K562 (cell line): ENCODE data around the gene ADRM1. TPM values are rescaled to one million over a fixed set of nuclear protein-coding genes. Genes with fewer than 3 reads are reported as not detected.

ENCODE experiments used
- CHD7 ChIP-seq: fragments of 200-600 bp; sonication (generic); IDR thresholded peaks from one replicate; pipeline ENCODE4 v1.6.1; 2012; ENCODE audit warnings: mild to moderate bottlenecking, low read depth, low read length, inconsistent platforms
- ESRRA ChIP-seq: fragments of 450-650 bp; IDR thresholded peaks from 2 replicates; pipeline ENCODE4 v1.6.1; 2014; ENCODE audit warnings: low read depth, mild to moderate bottlenecking, moderate library complexity, borderline replicate concordance
- KAT7 ChIP-seq: sonication (generic); formaldehyde crosslinking; IDR thresholded peaks from 2 replicates; pipeline ENCODE4 v1.8.0; 2022; ENCODE audit warnings: missing genetic modification reagents, mild to moderate bottlenecking, borderline replicate concordance
- PHTF2 ChIP-seq: fragments of 250-450 bp; sonication (Bioruptor Pico); IDR thresholded peaks from 2 replicates; pipeline ENCODE4 v1.5.0; 2021; ENCODE audit warnings: mild to moderate bottlenecking
- RBM39 ChIP-seq: fragments of 200-400 bp; formaldehyde crosslinking; optimal IDR thresholded peaks from 2 replicates; pipeline ENCODE3; 2018; ENCODE audit warnings: low read depth, low read length
- TOE1 ChIP-seq, 2 experiments: fragments of 450-650 bp in 1 of 2; sonication (generic) in 1 of 2; formaldehyde crosslinking in 1 of 2; IDR thresholded peaks; 2 replicates each; pipeline versions ENCODE4 v1.7.1 to v1.8.0; 2016 to 2022; ENCODE audit warnings: borderline replicate concordance in 2 of 2, mild to moderate bottlenecking in 2 of 2, antibody characterized with exemption in 1 of 2, inconsistent platforms in 1 of 2, low read depth in 1 of 2, missing genetic modification reagents in 1 of 2, moderate library complexity in 1 of 2
- ZBTB1 ChIP-seq: sonication (generic); formaldehyde crosslinking; IDR thresholded peaks from 2 replicates; pipeline ENCODE4 v1.8.1; 2023; ENCODE audit warnings: missing genetic modification reagents, low read depth, mild to moderate bottlenecking, borderline replicate concordance
- ZNF165 ChIP-seq: fragments of 250-450 bp; sonication (Bioruptor Pico); IDR thresholded peaks from 2 replicates; pipeline ENCODE4 v1.4.0; 2020; ENCODE audit warnings: borderline replicate concordance
- ZNF277 ChIP-seq: fragments of 250-450 bp; sonication (Bioruptor Pico); IDR thresholded peaks from 2 replicates; pipeline ENCODE4 v1.8.0; 2022; ENCODE audit warnings: inconsistent platforms, mild to moderate bottlenecking, moderate library complexity, borderline replicate concordance
- ZNF445 ChIP-seq: fragments of 250-450 bp; sonication (Bioruptor Pico); IDR thresholded peaks from 2 replicates; pipeline ENCODE4 v1.4.0; 2020; ENCODE audit warnings: low read depth, mild to moderate bottlenecking, moderate library complexity
- ZNF785 ChIP-seq: fragments of 250-450 bp; sonication (Bioruptor Pico); IDR thresholded peaks from 2 replicates; pipeline ENCODE4 v1.4.0; 2020; ENCODE audit warnings: mild to moderate bottlenecking
- polyA plus RNA-seq, 8 experiments: library from polyadenylated mRNA; depleted of rRNA in 4 of 8; stranded (reverse) in 5 of 8; unstranded in 3 of 8; fragments of >200 nt; fragmentation: Nextera tagmentation in 2 of 8; fragmentation: Illumina TruSeq in 1 of 8; extraction: Ambion mirVana in 2 of 8; extraction: Trizol in 1 of 8; gene quantifications; 2 replicates each; pipeline versions ENCODE4 v1.2.1 to v1.2.3, GENCODE V29; 2011 to 2014; ENCODE audit warnings: inconsistent platforms in 1 of 8, missing spikeins in 1 of 8
- total RNA-seq, 7 experiments: library from RNA; depleted of rRNA in 6 of 7; stranded (reverse); fragments of >200 nt in 6 of 7; fragmentation: Illumina TruSeq in 2 of 7; extraction: Trizol in 2 of 7; gene quantifications; 2 replicates each; pipeline versions ENCODE4 v1.2.1 to v1.2.3, GENCODE V29; 2011 to 2021; ENCODE audit warnings: low replicate concordance in 1 of 7
- TF ChIP-seq, protein P1 (sequence below), 2 experiments: fragments of 450-650 bp; conservative IDR thresholded peaks; 2 replicates each; pipeline ENCODE4 v1.6.1; 2017; ENCODE audit warnings: mild to moderate bottlenecking in 2 of 2, moderate library complexity in 2 of 2

The ADRM1 gene
- total and polyA plus RNA-seq, 9 of the 15 experiments (the other 6 are each of a cell fraction or from before 2014, with no cell fraction given) = 5.0 to 223 (median 67.4) TPM

- TF ChIP-seq CHD7 (no peak), ZNF277 (CRISPR knock-in tag) (no peak), RBM39 (no peak), ZNF445 (CRISPR knock-in tag) (no peak), KAT7 (CRISPR knock-in tag) (no peak; the same call in 1 of the 2 replicates), ZNF785 (CRISPR knock-in tag) (no peak), ZBTB1 (CRISPR knock-in tag) (no peak), TOE1 (IDR thresholded peaks at IDR 0.05; ENCODE audit: borderline replicate concordance) (no peak), TOE1 (CRISPR knock-in tag; IDR thresholded peaks at IDR 0.05; ENCODE audit: borderline replicate concordance, low read depth) (no peak), ESRRA (peak; percentile 60; the same call in 1 of the 2 replicates), ZNF165 (CRISPR knock-in tag) (no peak), PHTF2 (CRISPR knock-in tag) (no peak)
- TF ChIP-seq, protein P1, sequence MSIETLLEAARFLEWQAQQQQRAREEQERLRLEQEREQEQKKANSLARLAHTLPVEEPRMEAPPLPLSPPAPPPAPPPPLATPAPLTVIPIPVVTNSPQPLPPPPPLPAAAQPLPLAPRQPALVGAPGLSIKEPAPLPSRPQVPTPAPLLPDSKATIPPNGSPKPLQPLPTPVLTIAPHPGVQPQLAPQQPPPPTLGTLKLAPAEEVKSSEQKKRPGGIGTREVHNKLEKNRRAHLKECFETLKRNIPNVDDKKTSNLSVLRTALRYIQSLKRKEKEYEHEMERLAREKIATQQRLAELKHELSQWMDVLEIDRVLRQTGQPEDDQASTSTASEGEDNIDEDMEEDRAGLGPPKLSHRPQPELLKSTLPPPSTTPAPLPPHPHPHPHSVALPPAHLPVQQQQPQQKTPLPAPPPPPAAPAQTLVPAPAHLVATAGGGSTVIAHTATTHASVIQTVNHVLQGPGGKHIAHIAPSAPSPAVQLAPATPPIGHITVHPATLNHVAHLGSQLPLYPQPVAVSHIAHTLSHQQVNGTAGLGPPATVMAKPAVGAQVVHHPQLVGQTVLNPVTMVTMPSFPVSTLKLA (conservative IDR thresholded peaks at IDR 0.05) = peak; percentile 54 to 83
These were observed at the start of gene ADRM1 (continued) for GRCh38 chr20:62302341-62303061.
